Measurements from ENCODE around the gene GRIK1.
A peak's percentile ranks its signal among the peaks of the same experiment; 100 is the strongest.

Gene GRIK1

DNA sequence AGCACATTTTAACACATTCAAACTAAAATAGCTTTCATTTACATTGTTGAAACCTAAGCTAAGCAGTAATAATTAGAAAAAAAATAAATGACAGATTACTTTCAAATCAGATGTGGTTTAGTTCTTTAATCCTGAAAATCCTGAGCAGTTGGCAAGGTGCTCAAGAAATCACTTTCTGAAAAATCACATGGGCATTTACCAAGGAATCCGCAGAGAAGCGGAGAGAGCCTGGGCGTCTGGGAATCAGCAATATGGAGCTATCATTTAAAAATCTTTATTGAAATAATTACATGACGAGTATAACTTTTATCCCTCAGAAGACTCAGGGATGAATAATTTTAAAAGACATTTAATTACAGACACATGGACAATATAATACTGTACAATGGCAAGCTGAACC, 30.2 kb downstream of the GRIK1 start:
- peaks cover 4% of the 10 kb centered on the region for H3K4me1 ChIP-seq (ENCODE audit: control insufficient read depth, insufficient read depth, low read length)
- H3K4me3 ChIP-seq (ENCODE audit: low read length): no peak overlapping the region
- DNase-seq (ENCODE audit: low read depth): no peak
- H3K9me3 ChIP-seq (ENCODE audit: control insufficient read depth, low read length): no peaks in the 10 kb centered on the region
- H3K27me3 ChIP-seq (replicated peaks; ENCODE audit: control insufficient read depth, insufficient read depth, low read length): no peaks in the 10 kb centered on the region
- H3K36me3 ChIP-seq (ENCODE audit: control insufficient read depth, insufficient read depth, low read length, severe bottlenecking): no peaks in the 10 kb centered on the region
- no peak overlapping the region for H3K9ac ChIP-seq (ENCODE audit: low read length)

DNA sequence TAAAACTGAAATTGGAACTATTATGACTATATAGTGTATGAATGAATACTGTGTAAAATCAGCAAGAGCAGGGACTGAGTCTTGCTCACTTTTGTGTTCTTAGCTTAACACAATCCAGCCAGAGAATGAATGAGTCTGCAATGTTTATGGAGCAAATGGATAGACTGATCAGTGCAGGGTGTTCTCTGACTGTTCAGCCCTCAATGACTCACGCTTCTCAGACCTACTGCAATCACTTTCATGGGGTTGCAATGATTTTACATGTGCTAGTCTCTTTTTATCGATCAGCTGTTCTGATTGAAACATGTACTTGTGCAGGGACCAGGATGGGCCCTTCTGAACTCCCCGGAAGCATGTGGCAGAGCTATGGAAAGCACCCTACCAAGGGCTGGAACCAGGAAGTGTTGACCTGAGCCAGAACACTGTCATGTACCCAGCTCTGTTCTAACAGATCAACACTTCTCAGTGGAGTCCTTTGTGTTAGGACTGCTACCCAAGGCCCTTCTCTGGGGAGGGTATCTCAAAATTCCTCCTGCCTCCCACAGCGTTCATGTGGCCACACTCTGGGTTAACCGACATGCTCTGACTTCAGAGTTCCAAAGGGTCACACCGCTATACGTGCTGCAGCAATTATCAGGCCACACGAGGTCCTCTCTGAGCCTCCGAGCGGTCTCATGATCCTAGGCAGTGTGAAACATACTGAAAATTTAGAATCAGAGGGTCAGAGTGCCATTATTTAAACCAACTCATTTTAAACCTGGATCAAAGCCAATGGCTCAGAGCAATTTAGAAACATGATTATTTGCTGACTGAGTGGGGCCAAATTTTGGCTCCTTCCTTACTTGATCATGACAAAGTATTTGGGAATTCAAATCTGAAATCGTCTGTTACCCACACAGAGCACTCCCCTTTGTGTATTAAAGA, 35.2 kb downstream of the GRIK1 start:
- no peaks in the 10 kb centered on the region for H3K36me3 ChIP-seq (ENCODE audit: control insufficient read depth, insufficient read depth, low read length, severe bottlenecking)
- no peak overlapping the region for H3K4me3 ChIP-seq (ENCODE audit: low read length)
- H3K4me1 ChIP-seq (ENCODE audit: control insufficient read depth, insufficient read depth, low read length): peaks cover 6% of the 10 kb centered on the region
- H3K9me3 ChIP-seq (ENCODE audit: control insufficient read depth, low read length): no peaks in the 10 kb centered on the region
- no peaks in the 10 kb centered on the region for H3K27me3 ChIP-seq (replicated peaks; ENCODE audit: control insufficient read depth, insufficient read depth, low read length)
- peak; percentile 23 for DNase-seq (ENCODE audit: low read depth)
- H3K9ac ChIP-seq (ENCODE audit: low read length): peak overlapping the region; percentile 36

DNA sequence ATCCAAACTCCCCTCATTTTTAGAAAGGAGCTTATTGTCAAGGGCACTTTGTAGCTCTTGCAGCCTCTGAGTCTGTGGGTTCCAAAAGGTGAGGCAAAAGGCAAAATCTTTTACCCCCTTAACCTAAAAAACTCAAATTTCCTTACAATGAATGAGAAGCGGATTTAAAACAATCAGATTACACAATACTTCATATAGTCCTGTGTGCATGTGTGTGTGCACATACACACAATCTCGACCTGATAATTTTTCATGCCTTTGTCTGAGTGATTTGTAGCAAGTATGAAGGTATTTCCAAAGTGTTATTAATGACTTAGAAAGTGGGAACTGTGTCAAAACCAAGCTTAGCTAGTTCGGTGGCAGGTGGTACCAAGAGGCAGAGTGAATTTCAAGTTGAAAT, 42.9 kb downstream of the GRIK1 start:
- Histone ChIP-seq H3K9me3 (ENCODE audit: control insufficient read depth, low read length) (no peaks in the 10 kb centered on the region), H3K27me3 (replicated peaks; ENCODE audit: control insufficient read depth, insufficient read depth, low read length) (no peaks in the 10 kb centered on the region), H3K9ac (ENCODE audit: low read length) (no peak overlapping the region), H3K36me3 (ENCODE audit: control insufficient read depth, insufficient read depth, low read length, severe bottlenecking) (no peaks in the 10 kb centered on the region), H3K4me3 (ENCODE audit: low read length) (no peak overlapping the region), H3K4me1 (ENCODE audit: control insufficient read depth, insufficient read depth, low read length) (no peaks in the 10 kb centered on the region)
- DNase-seq (ENCODE audit: low read depth): no peak

DNA sequence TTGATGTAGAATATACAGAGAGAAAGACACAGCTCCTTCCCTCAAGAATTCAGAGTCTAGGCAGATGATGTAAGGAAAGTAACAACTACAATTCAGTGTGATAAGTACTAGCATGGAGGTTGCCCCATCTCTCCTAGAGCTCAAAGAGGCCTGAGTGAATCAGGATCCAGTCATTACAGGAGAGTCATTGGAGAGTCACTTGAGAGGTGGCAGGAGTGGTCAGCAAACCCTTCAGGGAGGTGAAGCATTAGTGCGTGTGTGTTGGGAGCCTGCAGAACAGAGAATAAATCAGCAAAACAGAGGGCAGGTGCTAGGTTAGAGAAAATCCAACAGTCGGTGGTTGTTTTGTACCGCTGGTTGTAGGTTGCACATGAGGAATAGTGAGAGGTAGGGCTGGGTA, 46.1 kb downstream of the GRIK1 start:
- Histone ChIP-seq H3K9ac (ENCODE audit: low read length) (no peak overlapping the region), H3K4me3 (ENCODE audit: low read length) (no peak overlapping the region), H3K4me1 (ENCODE audit: control insufficient read depth, insufficient read depth, low read length) (no peaks in the 10 kb centered on the region), H3K36me3 (ENCODE audit: control insufficient read depth, insufficient read depth, low read length, severe bottlenecking) (no peaks in the 10 kb centered on the region), H3K27me3 (replicated peaks; ENCODE audit: control insufficient read depth, insufficient read depth, low read length) (no peaks in the 10 kb centered on the region), H3K9me3 (ENCODE audit: control insufficient read depth, low read length) (no peaks in the 10 kb centered on the region)
- no peak for DNase-seq (ENCODE audit: low read depth)

DNA sequence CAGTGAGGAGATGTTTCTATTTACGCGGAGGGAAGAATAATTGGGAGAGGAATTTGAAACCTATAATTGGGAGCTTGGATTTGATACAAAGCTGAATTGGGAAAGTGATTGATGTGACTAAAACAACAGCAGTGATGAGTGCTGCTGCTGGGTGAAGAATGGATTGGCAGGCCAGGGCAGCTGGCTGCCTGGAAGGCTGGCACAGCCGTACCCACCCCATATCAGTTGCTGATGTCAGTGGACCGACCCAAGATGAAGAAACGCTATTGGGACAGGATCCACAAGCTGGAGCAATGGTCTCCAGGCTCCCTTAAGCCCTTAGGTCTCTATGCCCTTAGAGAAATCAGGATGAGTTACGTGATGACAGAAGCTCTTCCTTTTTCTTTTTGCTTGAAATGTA, 47.4 kb downstream of the GRIK1 start:
- no peak for DNase-seq (ENCODE audit: low read depth)
- no peaks in the 10 kb centered on the region for H3K36me3 ChIP-seq (ENCODE audit: control insufficient read depth, insufficient read depth, low read length, severe bottlenecking)
- H3K9me3 ChIP-seq (ENCODE audit: control insufficient read depth, low read length): no peaks in the 10 kb centered on the region
- H3K4me3 ChIP-seq (ENCODE audit: low read length): no peak overlapping the region
- no peaks in the 10 kb centered on the region for H3K4me1 ChIP-seq (ENCODE audit: control insufficient read depth, insufficient read depth, low read length)
- no peaks in the 10 kb centered on the region for H3K27me3 ChIP-seq (replicated peaks; ENCODE audit: control insufficient read depth, insufficient read depth, low read length)
- H3K9ac ChIP-seq (ENCODE audit: low read length): no peak overlapping the region

DNA sequence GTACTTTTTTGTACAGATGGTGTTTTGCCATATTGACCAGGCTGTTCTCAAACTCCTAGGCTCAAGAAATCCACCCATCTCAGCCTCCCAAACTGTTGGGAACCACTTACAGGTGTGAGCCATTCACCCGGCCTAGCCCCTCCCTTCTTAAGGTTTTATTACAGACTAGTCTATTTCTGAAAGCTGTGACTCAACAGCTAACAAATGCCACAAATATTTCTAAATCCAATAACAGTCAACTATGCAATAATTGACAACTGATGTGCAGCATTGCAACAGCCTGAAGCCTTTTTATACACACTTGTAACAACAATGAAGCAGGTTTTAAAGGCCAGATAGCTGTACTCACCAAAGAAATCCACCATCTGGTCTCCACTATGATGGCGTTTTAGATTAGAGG, 51.4 kb downstream of the GRIK1 start:
- no peak for DNase-seq (ENCODE audit: low read depth)

DNA sequence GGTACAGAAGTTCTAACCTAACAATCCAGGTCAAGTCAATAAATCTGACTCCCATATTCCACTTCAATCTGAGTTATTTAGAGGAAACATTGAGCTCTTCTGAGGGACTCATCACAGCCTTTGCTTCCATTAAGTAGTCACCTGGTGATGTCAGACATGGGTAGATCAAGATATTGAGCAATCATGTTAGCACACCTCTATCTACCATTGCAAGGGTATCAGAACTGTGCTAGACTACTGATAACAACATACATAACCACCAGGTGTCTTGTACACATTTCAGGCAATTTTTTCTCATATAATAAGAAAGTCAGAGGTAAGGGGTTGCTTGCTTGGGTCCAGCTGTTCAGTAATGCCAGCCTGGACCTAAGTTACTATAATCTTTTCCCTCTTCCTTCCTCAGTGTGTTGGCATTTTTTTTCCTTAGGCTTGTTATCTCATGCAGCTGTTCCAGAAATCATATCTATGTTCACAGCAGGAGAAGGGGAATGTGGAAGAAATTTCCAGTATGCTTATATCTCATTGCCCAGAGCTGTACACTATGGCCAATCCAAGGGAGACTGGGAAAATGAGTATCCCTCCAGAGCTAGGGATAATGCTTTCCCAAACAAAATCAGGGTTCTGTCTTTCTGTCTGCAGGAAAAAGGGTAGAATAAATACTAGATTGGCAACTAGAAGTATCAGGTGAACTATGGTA, 52.3 kb downstream of the GRIK1 start:
- Histone ChIP-seq H3K4me3 (ENCODE audit: low read length) (no peak overlapping the region), H3K36me3 (ENCODE audit: control insufficient read depth, insufficient read depth, low read length, severe bottlenecking) (no peaks in the 10 kb centered on the region), H3K4me1 (ENCODE audit: control insufficient read depth, insufficient read depth, low read length) (no peaks in the 10 kb centered on the region), H3K9me3 (ENCODE audit: control insufficient read depth, low read length) (no peaks in the 10 kb centered on the region), H3K9ac (ENCODE audit: low read length) (no peak overlapping the region), H3K27me3 (replicated peaks; ENCODE audit: control insufficient read depth, insufficient read depth, low read length) (no peaks in the 10 kb centered on the region)
- no peak for DNase-seq (ENCODE audit: low read depth)

More for the DNA sequence above, 51.4 kb downstream of the GRIK1 start:
- no peaks in the 10 kb centered on the region for H3K36me3 ChIP-seq (ENCODE audit: control insufficient read depth, insufficient read depth, low read length, severe bottlenecking)
- H3K9me3 ChIP-seq (ENCODE audit: control insufficient read depth, low read length): no peaks in the 10 kb centered on the region
- H3K27me3 ChIP-seq (replicated peaks; ENCODE audit: control insufficient read depth, insufficient read depth, low read length): no peaks in the 10 kb centered on the region
- H3K4me1 ChIP-seq (ENCODE audit: control insufficient read depth, insufficient read depth, low read length): no peaks in the 10 kb centered on the region
- H3K9ac ChIP-seq (ENCODE audit: low read length): no peak overlapping the region
- no peak overlapping the region for H3K4me3 ChIP-seq (ENCODE audit: low read length)

DNA sequence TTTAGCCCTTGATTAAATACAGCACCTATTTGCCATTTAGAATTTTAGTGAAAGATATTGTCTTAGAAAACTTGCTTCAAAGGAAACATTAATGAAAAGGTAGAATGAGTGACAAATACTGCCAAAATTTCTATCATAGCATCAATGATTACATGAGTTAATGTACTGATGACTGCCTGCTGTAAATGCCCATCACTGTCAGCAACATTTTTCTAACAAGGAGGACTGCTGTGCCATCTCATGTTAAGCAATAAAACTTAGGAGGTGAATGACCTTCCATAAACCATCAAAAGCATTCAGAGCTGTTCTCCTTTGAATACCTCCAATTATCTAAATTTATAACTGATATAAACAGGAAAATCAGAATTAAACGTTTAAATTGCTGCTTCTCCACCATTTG, 54.3 kb downstream of the GRIK1 start:
- no peaks in the 10 kb centered on the region for H3K4me1 ChIP-seq (ENCODE audit: control insufficient read depth, insufficient read depth, low read length)
- H3K4me3 ChIP-seq (ENCODE audit: low read length): no peak overlapping the region
- no peak for DNase-seq (ENCODE audit: low read depth)
- H3K9ac ChIP-seq (ENCODE audit: low read length): no peak overlapping the region
- no peaks in the 10 kb centered on the region for H3K27me3 ChIP-seq (replicated peaks; ENCODE audit: control insufficient read depth, insufficient read depth, low read length)
- H3K36me3 ChIP-seq (ENCODE audit: control insufficient read depth, insufficient read depth, low read length, severe bottlenecking): no peaks in the 10 kb centered on the region
- no peaks in the 10 kb centered on the region for H3K9me3 ChIP-seq (ENCODE audit: control insufficient read depth, low read length)

DNA sequence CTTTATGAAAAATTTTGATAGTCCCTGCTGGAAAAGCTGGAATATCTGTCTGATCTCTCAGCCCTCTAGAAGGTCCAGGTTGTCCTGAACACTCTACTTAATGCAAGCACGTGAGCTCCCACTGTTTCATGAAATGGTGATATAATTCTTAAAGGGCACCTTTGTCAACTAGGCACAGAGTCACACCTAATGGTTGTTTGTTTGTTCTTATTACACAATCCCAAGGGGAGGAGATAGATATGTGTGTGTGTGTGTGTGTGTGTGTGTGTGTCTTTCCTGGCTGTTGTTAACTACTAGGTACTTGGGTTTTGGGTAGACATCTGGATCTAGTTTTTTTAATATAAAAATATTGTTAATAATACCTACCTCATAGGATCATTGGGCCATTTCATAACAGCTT, 63.9 kb downstream of the GRIK1 start:
- Histone ChIP-seq H3K9ac (ENCODE audit: low read length) (no peak overlapping the region), H3K9me3 (ENCODE audit: control insufficient read depth, low read length) (no peaks in the 10 kb centered on the region), H3K4me3 (ENCODE audit: low read length) (no peak overlapping the region), H3K27me3 (replicated peaks; ENCODE audit: control insufficient read depth, insufficient read depth, low read length) (no peaks in the 10 kb centered on the region), H3K36me3 (ENCODE audit: control insufficient read depth, insufficient read depth, low read length, severe bottlenecking) (no peaks in the 10 kb centered on the region), H3K4me1 (ENCODE audit: control insufficient read depth, insufficient read depth, low read length) (no peaks in the 10 kb centered on the region)
- no peak for DNase-seq (ENCODE audit: low read depth)

DNA sequence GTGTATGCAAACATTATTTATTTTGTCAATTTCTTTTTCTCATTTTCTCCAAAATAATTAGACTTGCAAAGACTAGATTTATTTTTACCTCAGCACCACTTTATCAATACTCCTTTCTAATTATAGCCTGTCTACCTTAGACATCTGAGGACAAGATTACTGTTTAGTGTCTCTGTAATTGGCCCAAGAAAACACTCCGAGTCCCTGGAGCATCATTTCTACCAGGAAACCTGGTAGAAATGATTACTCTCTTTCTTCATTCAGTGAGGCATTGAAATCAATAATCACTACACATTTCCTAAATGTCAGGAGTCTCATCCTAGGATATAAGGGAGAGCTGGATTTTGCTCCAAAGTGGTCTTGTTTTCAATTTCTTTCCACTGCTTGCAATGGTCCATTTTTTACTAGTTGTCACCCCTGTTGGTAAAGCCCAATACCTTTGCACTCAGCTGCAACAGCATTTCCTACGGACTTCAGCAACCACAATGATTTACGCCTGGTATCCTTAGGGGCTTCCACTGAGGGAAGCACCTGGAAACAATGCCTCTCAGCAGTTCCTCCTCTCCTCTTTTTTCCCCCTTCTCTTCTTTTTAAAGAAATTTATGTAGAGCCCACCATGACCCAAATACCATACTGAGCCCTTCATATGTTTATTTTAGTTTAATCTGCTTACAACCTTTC, 64.6 kb downstream of the GRIK1 start:
- Histone ChIP-seq H3K36me3 (ENCODE audit: control insufficient read depth, insufficient read depth, low read length, severe bottlenecking) (no peaks in the 10 kb centered on the region), H3K9ac (ENCODE audit: low read length) (no peak overlapping the region), H3K27me3 (replicated peaks; ENCODE audit: control insufficient read depth, insufficient read depth, low read length) (no peaks in the 10 kb centered on the region), H3K4me1 (ENCODE audit: control insufficient read depth, insufficient read depth, low read length) (no peaks in the 10 kb centered on the region), H3K4me3 (ENCODE audit: low read length) (no peak overlapping the region), H3K9me3 (ENCODE audit: control insufficient read depth, low read length) (no peaks in the 10 kb centered on the region)
- no peak for DNase-seq (ENCODE audit: low read depth)

DNA sequence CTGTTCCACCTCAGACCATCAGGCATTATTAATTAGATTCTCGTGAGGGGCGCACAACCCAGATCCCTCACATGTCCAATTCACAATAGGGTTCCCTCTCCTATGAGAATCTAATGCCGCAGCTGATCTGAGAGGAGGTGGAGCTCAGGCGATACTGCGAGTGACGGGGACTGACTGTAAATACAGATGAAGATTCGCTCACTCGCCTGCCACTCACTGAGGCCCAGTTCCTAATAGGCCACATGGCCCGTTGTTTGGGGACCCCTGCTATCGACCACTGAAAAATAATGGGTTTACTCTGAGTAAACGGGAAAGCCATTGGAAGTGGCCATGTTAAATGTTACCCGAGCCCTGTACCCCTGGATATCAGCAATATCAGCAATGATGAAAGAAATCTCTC, 65.9 kb downstream of the GRIK1 start:
- H3K9me3 ChIP-seq (ENCODE audit: control insufficient read depth, low read length): no peaks in the 10 kb centered on the region
- H3K36me3 ChIP-seq (ENCODE audit: control insufficient read depth, insufficient read depth, low read length, severe bottlenecking): no peaks in the 10 kb centered on the region
- H3K27me3 ChIP-seq (replicated peaks; ENCODE audit: control insufficient read depth, insufficient read depth, low read length): no peaks in the 10 kb centered on the region
- H3K4me1 ChIP-seq (ENCODE audit: control insufficient read depth, insufficient read depth, low read length): no peaks in the 10 kb centered on the region
- no peak overlapping the region for H3K4me3 ChIP-seq (ENCODE audit: low read length)
- no peak overlapping the region for H3K9ac ChIP-seq (ENCODE audit: low read length)
- no peak for DNase-seq (ENCODE audit: low read depth)

Measured in adipocyte (in vitro differentiated cells).